ENCODE measurements around the gene FAM117A. TPM values are rescaled to one million over a fixed set of nuclear protein-coding genes. Genes with fewer than 3 reads are reported as not detected.
A peak's percentile ranks its signal among the peaks of the same experiment; 100 is the strongest.

The FAM117A gene
- total and polyA plus RNA-seq, 2 donors (not counting 3 experiments of a cell fraction or from before 2014, with no cell fraction given): 12.2 to 24.1 TPM

GRCh38 chr17:49739641-49740271 is 24.2 kb downstream of the FAM117A start:
- Histone ChIP-seq H4K20me1 (replicated peaks; ENCODE audit: control insufficient read depth, extremely low read depth, insufficient read depth, low read length) (no peaks in the 10 kb centered on the region), H3K4me1 (ENCODE audit: control insufficient read depth, extremely low read depth, insufficient read depth, low read length) (no peaks in the 10 kb centered on the region), H3K9ac (replicated peaks; ENCODE audit: extremely low read depth, insufficient read depth, low read length) (no peak overlapping the region), H3K27ac (ENCODE audit: insufficient read depth, low read depth, low read length) (no peak overlapping the region), H3K9me3 (replicated peaks; ENCODE audit: control insufficient read depth, insufficient read depth, low read length) (no peaks in the 10 kb centered on the region), H3K9me1 (replicated peaks; ENCODE audit: control insufficient read depth, extremely low read depth, insufficient read depth, low read length) (no peaks in the 10 kb centered on the region), H3K79me2 (ENCODE audit: control insufficient read depth, insufficient read depth, low read length) (no peaks in the 10 kb centered on the region), H3K4me3 (replicated peaks in 1 of 3; ENCODE audit: insufficient read depth in 1 of 3, low read depth in 1 of 3, low read length in 3 of 3) (no peak overlapping the region), H3K36me3 (ENCODE audit: control insufficient read depth in 2 of 2, extremely low read depth in 1 of 2, insufficient read depth in 2 of 2, low read length in 2 of 2) (no peaks in the 10 kb centered on the region), H3K27me3 (ENCODE audit: control insufficient read depth in 2 of 2, insufficient read depth in 2 of 2, low read length in 2 of 2) (no peaks in the 10 kb centered on the region), H3K4me2 (ENCODE audit: insufficient read depth, low read length) (no peak overlapping the region), H2AFZ (ENCODE audit: low read depth, low read length) (no peak overlapping the region)
- FAIRE-seq (no peak), DNase-seq (ENCODE audit: low read depth, low spot score) (peak; percentile 16)
- ChIA-PET CTCF (no interaction called here), POLR2A (no interaction called here)
- no TSS peak for BruUV-seq (replicated peaks)
- no peak for TF ChIP-seq FOS (IDR thresholded peaks at IDR 0.05; ENCODE audit: borderline replicate concordance, insufficient read depth, low read length)
- TF ChIP-seq GATA2 (IDR thresholded peaks at IDR 0.05; ENCODE audit: insufficient read depth, insufficient read length, low read depth, low read length): no peak
- TF ChIP-seq CTCF (IDR thresholded peaks at IDR 0.05; ENCODE audit: extremely low read depth in 1 of 2, insufficient read depth in 1 of 2, low read depth in 1 of 2, low read length in 2 of 2): no peak
- TF ChIP-seq EZH2 (IDR thresholded peaks at IDR 0.05; ENCODE audit: borderline replicate concordance, low read depth, low read length, severe bottlenecking): no peak
- TF ChIP-seq, protein P1, sequence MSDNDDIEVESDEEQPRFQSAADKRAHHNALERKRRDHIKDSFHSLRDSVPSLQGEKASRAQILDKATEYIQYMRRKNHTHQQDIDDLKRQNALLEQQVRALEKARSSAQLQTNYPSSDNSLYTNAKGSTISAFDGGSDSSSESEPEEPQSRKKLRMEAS (IDR thresholded peaks at IDR 0.05; ENCODE audit: insufficient read depth, insufficient read length): no peak
- TF ChIP-seq POLR2A (IDR thresholded peaks at IDR 0.05; ENCODE audit: low read depth, low read length): no peak
- TF ChIP-seq MYC (IDR thresholded peaks at IDR 0.05; ENCODE audit: low read depth, low read length): no peak
- no peak for TF ChIP-seq POLR2AphosphoS5 (IDR thresholded peaks at IDR 0.05; ENCODE audit: insufficient read depth, low read depth, low read length)
- TF ChIP-seq JUN (IDR thresholded peaks at IDR 0.05; ENCODE audit: borderline replicate concordance, insufficient read depth, insufficient read length, low read depth): no peak
- intact Hi-C loops (cut with micrococcal nuclease) (no loop called here), dilution Hi-C loops (cut with MboI; ENCODE audit: extremely low pct_ligation_motif_present, low sequenced_read_pairs) (no loop called here)

All from endothelial cell of umbilical vein (primary cell).